Right lobe of liver (tissue), 6 donors: ENCODE measurements around the gene RPS6KL1. TPM values are rescaled to one million over a fixed set of nuclear protein-coding genes. Genes with fewer than 3 reads are reported as not detected.
A peak's percentile ranks its signal among the peaks of the same experiment; 100 is the strongest.

ENCODE experiments used
- ATAC-seq, 4 donors: fragments of 200-7000 bp; cut with Tn5 transposase; one replicate each; pipeline ENCODE4 v1.9.1; 2020; ENCODE audit warnings: mild to moderate bottlenecking in 4 of 4, moderate library complexity in 4 of 4
- DNase-seq, 3 donors: peaks; one replicate each; pipeline ENCODE4 v3.0.0-alpha.2; 2020
- H3K27ac ChIP-seq, 3 donors: fragments of 200-600 bp; one replicate each; pipeline ENCODE4 v1.8.0; 2022
- H3K27me3 ChIP-seq, 2 donors: fragments of 200-600 bp; one replicate each; pipeline ENCODE4 v1.8.0; 2022
- H3K36me3 ChIP-seq, 4 donors: fragments of 200-600 bp; sonication (generic) in 1 of 4; one replicate each; pipeline versions ENCODE4 v1.5.1 to v1.8.0; 2017 to 2022; ENCODE audit warnings: control low read depth in 1 of 4
- H3K4me1 ChIP-seq, 4 donors: fragments of 200-600 bp; sonication (generic) in 1 of 4; one replicate each; pipeline versions ENCODE4 v1.5.1 to v1.8.0; 2017 to 2022; ENCODE audit warnings: control low read depth in 1 of 4
- H3K4me3 ChIP-seq, 3 donors: fragments of 200-600 bp; one replicate each; pipeline ENCODE4 v1.8.0; 2022
- H3K9me3 ChIP-seq, 4 donors: fragments of 200-600 bp; sonication (generic) in 1 of 4; one replicate each; pipeline versions ENCODE4 v1.5.1 to v1.8.0; 2017 to 2022; ENCODE audit warnings: control low read depth in 1 of 4
- CTCF ChIP-seq, 4 donors: fragments of 200-600 bp in 3 of 4; fragments of 450-650 bp in 1 of 4; IDR thresholded peaks; one replicate each; pipeline versions ENCODE4 v1.5.1 to v1.8.0; 2016 to 2022; ENCODE audit warnings: antibody characterized with exemption in 4 of 4, mild to moderate bottlenecking in 2 of 4
- POLR2A ChIP-seq: fragments of 450-650 bp; IDR thresholded peaks from one replicate; pipeline ENCODE4 v1.6.1; 2017; ENCODE audit warnings: antibody characterized with exemption, mild to moderate bottlenecking
- WGBS: methylation state at CpG from one replicate; pipeline ENCODE4 v1.1.6; 2018; ENCODE audit warnings: low coverage, low lambda C conversion rate; ENCODE audit not compliant: insufficient coverage; ENCODE audit errors: missing lambda C conversion rate; 5-methylcytosine and 5-hydroxymethylcytosine counted together
- intact Hi-C, 2 donors: fragments of 100-400 bp; cut with DNase I; formaldehyde crosslinking; loops; one replicate each; pipeline versions ENCODE4 v1.11.2 to v1.14.1; 2022
- total RNA-seq, 6 experiments: library from RNA; depleted of rRNA in 2 of 6; stranded (reverse); fragments of >200 nt in 2 of 6; fragmentation: NEBNext Ultra II Directional in 3 of 6; extraction: Animal tissue kit (Norgen Biotek cat#: 25700) in 3 of 6; gene quantifications; one replicate each; pipeline versions ENCODE4 v1.1.0 to v1.2.4, GENCODE V29; 2016 to 2023
- donor health status: DM: no; HTN: yes; CAD: no.
- donor health status: DM: no; HTN: no; CAD: no.
- donor health status: DM: no; HTN: no; CAD: no.
- donor health status: DM: no; HTN: yes; CAD: no.
- donor health status: DM: no; HTN: yes; CAD: no.

Gene RPS6KL1
- total RNA-seq, 6 experiments from 2014 or later = 3.9 to 7.9 (median 4.9) TPM

- H3K9me3 ChIP-seq = no peaks in the 10 kb centered on the region
- H3K36me3 ChIP-seq = no peaks in the 10 kb centered on the region
- no peak for ATAC-seq
- no peak for TF ChIP-seq CTCF (IDR thresholded peaks at IDR 0.05)
- no peak for TF ChIP-seq POLR2A
- H3K27ac ChIP-seq = no peak overlapping the region
- no peak overlapping the region for H3K4me3 ChIP-seq
- H3K4me1 ChIP-seq = peaks cover 0 to 17% (median 7%) of the 10 kb centered on the region in 4 donors
- 43% methylated on average over 1 of the region's 1 CpG for WGBS
- no peak for DNase-seq
- intact Hi-C loops = no loop called here
- no peaks in the 10 kb centered on the region for H3K27me3 ChIP-seq
These were observed 65.0 kb downstream of the RPS6KL1 start for GRCh38 chr14:74858022-74858421.

GRCh38 chr14:74856366-74856765 is 66.7 kb downstream of the RPS6KL1 start:
- ATAC-seq (peak; percentile 52 to 81 (median 55)), DNase-seq (peak in 1 of 3 donors; percentile 57)
- no peak overlapping the region for H3K4me3 ChIP-seq
- H3K4me1 ChIP-seq = peaks cover 0 to 23% (median 9%) of the 10 kb centered on the region in 4 donors
- no peaks in the 10 kb centered on the region for H3K36me3 ChIP-seq
- H3K9me3 ChIP-seq = no peaks in the 10 kb centered on the region
- no peaks in the 10 kb centered on the region for H3K27me3 ChIP-seq
- no CpG with 5 or more reads among the region's 1 CpG for WGBS
- intact Hi-C loops = no loop called here
- TF ChIP-seq CTCF (IDR thresholded peaks at IDR 0.05) (no peak), POLR2A (no peak)
- H3K27ac ChIP-seq = no peak overlapping the region

- H3K27me3 ChIP-seq = no peaks in the 10 kb centered on the region
- H3K36me3 ChIP-seq = no peaks in the 10 kb centered on the region
- TF ChIP-seq POLR2A = no peak
- no peak for TF ChIP-seq CTCF (IDR thresholded peaks at IDR 0.05)
- H3K27ac ChIP-seq = no peak overlapping the region
- intact Hi-C loops = no loop called here
- DNase-seq (no peak), ATAC-seq (no peak)
- H3K4me1 ChIP-seq = peaks cover 0 to 23% (median 9%) of the 10 kb centered on the region in 4 donors
- no peaks in the 10 kb centered on the region for H3K9me3 ChIP-seq
- H3K4me3 ChIP-seq = no peak overlapping the region
- WGBS = 59% methylated on average over 4 of the region's 4 CpGs
These were observed 67.1 kb downstream of the RPS6KL1 start for GRCh38 chr14:74855945-74856344.

- ATAC-seq (no peak), DNase-seq (no peak)
- intact Hi-C loops = no loop called here
- Histone ChIP-seq H3K27me3 (no peaks in the 10 kb centered on the region), H3K4me3 (no peak overlapping the region), H3K27ac (no peak overlapping the region), H3K36me3 (no peaks in the 10 kb centered on the region), H3K4me1 (peaks cover 0 to 23% (median 9%) of the 10 kb centered on the region in 4 donors), H3K9me3 (no peaks in the 10 kb centered on the region)
- TF ChIP-seq CTCF (IDR thresholded peaks at IDR 0.05) = no peak
- TF ChIP-seq POLR2A = no peak
- WGBS = 43% methylated on average over 3 of the region's 7 CpGs
These were observed 68.0 kb downstream of the RPS6KL1 start for GRCh38 chr14:74855021-74855420.

Other genes starting within 250 kb of the RPS6KL1 start
- gene AREL1, start 210.2 kb downstream of the RPS6KL1 start, total RNA-seq = 10 to 100 TPM; 12.7 to 17.9 (median 15.9) TPM
- gene FCF1, start 210.1 kb downstream of the RPS6KL1 start, total RNA-seq = 10 to 100 TPM; 19.4 to 25.7 (median 22.5) TPM
- gene YLPM1, start 159.9 kb downstream of the RPS6KL1 start, total RNA-seq = 10 to 100 TPM; 14.8 to 20.0 (median 17.1) TPM
- gene PROX2, start 47.1 kb downstream of the RPS6KL1 start, total RNA-seq = not detected
- gene DLST, start 41.3 kb downstream of the RPS6KL1 start, total RNA-seq = 100 to 1,000 TPM in 1 of 6 experiments, 10 to 100 TPM in 5; 63.8 to 112 (median 68.8) TPM
- gene PGF, start 32.3 kb upstream of the RPS6KL1 start, total RNA-seq = 1 to 10 TPM in 5 of 6 experiments, under 1 TPM in 1; 0.55 to 4.2 (median 2.1) TPM
- 10 to 100 TPM; 16.1 to 37.5 (median 20.1) TPM for gene EIF2B2, start 79.7 kb upstream of the RPS6KL1 start, total RNA-seq
- gene MLH3, start 128.2 kb upstream of the RPS6KL1 start, total RNA-seq = 10 to 100 TPM in 5 of 6 experiments, 1 to 10 TPM in 1; 9.6 to 20.2 (median 13.2) TPM
- gene ACYP1, start 140.8 kb upstream of the RPS6KL1 start, total RNA-seq = 1 to 10 TPM; 1.7 to 6.6 (median 3.6) TPM
- gene ZC2HC1C, start 146.4 kb upstream of the RPS6KL1 start, total RNA-seq = 1 to 10 TPM; 2.1 to 9.6 (median 3.1) TPM
- 10 to 100 TPM; 22.2 to 56.8 (median 39.6) TPM for gene NEK9, start 203.8 kb upstream of the RPS6KL1 start, total RNA-seq